ENCODE data around the gene HLA-DPA1. TPM values are rescaled to one million over a fixed set of nuclear protein-coding genes. Genes with fewer than 3 reads are reported as not detected.
A peak's percentile ranks its signal among the peaks of the same experiment; 100 is the strongest.
"Not testable (repeated sequence)": the region's sequence is repeated elsewhere in the genome, so short reads cannot be mapped to it uniquely, and the experiment has no call there.

The HLA-DPA1 gene
- total RNA-seq, 1 donor from 2014 or later: 12.7 TPM

- ATAC-seq: no peak
Observed at GRCh38 chr6:33064723-33065122, 8.7 kb downstream of the HLA-DPA1 start.

GRCh38 chr6:33063435-33063834 lies 10.0 kb downstream of the HLA-DPA1 start:
- not testable (repeated sequence) for ATAC-seq

GRCh38 chr6:33061987-33062386 lies 11.5 kb downstream of the HLA-DPA1 start:
- ATAC-seq: no peak

- no peak for ATAC-seq
Observed at GRCh38 chr6:33057222-33058150, 16.0 kb downstream of the HLA-DPA1 start.

- no peak for ATAC-seq
Observed at GRCh38 chr6:33053230-33053629, 20.2 kb downstream of the HLA-DPA1 start.

- ATAC-seq: no peak
Observed at GRCh38 chr6:33052627-33053026, 20.8 kb downstream of the HLA-DPA1 start.

- ATAC-seq: no peak
Observed at GRCh38 chr6:33050014-33050810, 23.2 kb downstream of the HLA-DPA1 start.

- ATAC-seq: no peak
Observed at GRCh38 chr6:33049323-33050013, 24.0 kb downstream of the HLA-DPA1 start.

GRCh38 chr6:33040157-33040556 lies 33.3 kb downstream of the HLA-DPA1 start:
- ATAC-seq: no peak

GRCh38 chr6:33036535-33036934 lies 36.9 kb downstream of the HLA-DPA1 start:
- ATAC-seq: no peak

GRCh38 chr6:33034554-33034953 lies 38.9 kb downstream of the HLA-DPA1 start:
- ATAC-seq: no peak

GRCh38 chr6:33030245-33030644 lies 43.2 kb downstream of the HLA-DPA1 start:
- no peak for ATAC-seq

GRCh38 chr6:33029328-33030184 lies 43.9 kb downstream of the HLA-DPA1 start:
- ATAC-seq: peak; percentile 88

- no peak for ATAC-seq
Observed at GRCh38 chr6:33028220-33028849, 45.1 kb downstream of the HLA-DPA1 start.

- no peak for ATAC-seq
Observed at GRCh38 chr6:33024521-33024920, 48.9 kb downstream of the HLA-DPA1 start.

GRCh38 chr6:33023536-33023935 lies 49.9 kb downstream of the HLA-DPA1 start:
- ATAC-seq: no peak

GRCh38 chr6:33021917-33022316 lies 51.5 kb downstream of the HLA-DPA1 start:
- ATAC-seq: no peak

- no peak for ATAC-seq
Observed at GRCh38 chr6:33019372-33019771, 54.1 kb downstream of the HLA-DPA1 start.

GRCh38 chr6:33018904-33019303 lies 54.5 kb downstream of the HLA-DPA1 start:
- peak; percentile 76 for ATAC-seq

- no peak for ATAC-seq
Observed at GRCh38 chr6:33018418-33018817, 55.0 kb downstream of the HLA-DPA1 start.

- no peak for ATAC-seq
Observed at GRCh38 chr6:33017694-33018353, 55.6 kb downstream of the HLA-DPA1 start.
